Spinal cord (tissue), 10 donors: Measurements from ENCODE around the gene SEMA5A. TPM values are rescaled to one million over a fixed set of nuclear protein-coding genes. Genes with fewer than 3 reads are reported as not detected.

Experiments used
- DNase-seq, 6 donors: peaks; one replicate each; pipeline versions ENCODE4 v3.0.0 to v3.0.0-alpha.2; 2013 to 2015; ENCODE audit warnings: low spot score in 6 of 6, low read depth in 4 of 6
- H3K27ac ChIP-seq: one replicate; pipeline ENCODE4 v1.5.1; 2013; ENCODE audit warnings: low read depth, low read length, control low read depth
- H3K27me3 ChIP-seq: one replicate; pipeline ENCODE4 v1.6.1; 2013; ENCODE audit warnings: low read length; ENCODE audit not compliant: control insufficient read depth, insufficient read depth
- H3K36me3 ChIP-seq: one replicate; pipeline ENCODE4 v1.6.1; 2013; ENCODE audit warnings: low read length; ENCODE audit not compliant: control insufficient read depth, insufficient read depth
- H3K4me1 ChIP-seq: one replicate; pipeline ENCODE4 v1.6.1; 2013; ENCODE audit warnings: low read length; ENCODE audit not compliant: control insufficient read depth, insufficient read depth
- H3K4me3 ChIP-seq: one replicate; pipeline ENCODE4 v1.5.1; 2013; ENCODE audit warnings: low read depth, low read length, control low read depth
- H3K9me3 ChIP-seq: one replicate; pipeline ENCODE4 v1.6.1; 2013; ENCODE audit warnings: low read length; ENCODE audit not compliant: control insufficient read depth, insufficient read depth
- WGBS: methylation state at CpG from one replicate; pipeline ENCODE4 v1.1.5; 2013; ENCODE audit warnings: missing lambda C conversion rate; ENCODE audit not compliant: insufficient coverage; 5-methylcytosine and 5-hydroxymethylcytosine counted together
- polyA plus RNA-seq, 2 donors: library from polyadenylated mRNA; unstranded; fragments of 120-200 nt; gene quantifications; one replicate each; pipeline ENCODE4 v1.2.1, GENCODE V29; 2013; ENCODE audit not compliant: insufficient read length in 2 of 2
- total RNA-seq, 2 donors: library from RNA; depleted of rRNA in 1 of 2; stranded (reverse); fragments of 120-200 nt in 1 of 2; fragments of >200 nt in 1 of 2; gene quantifications; one replicate each; pipeline versions ENCODE4 v1.2.3 to v1.2.4, GENCODE V29; 2013 to 2014
- donor health status: healthy.

The SEMA5A gene
- total and polyA plus RNA-seq, 4 donors = 35.2 to 70.7 (median 59.3) TPM

DNA sequence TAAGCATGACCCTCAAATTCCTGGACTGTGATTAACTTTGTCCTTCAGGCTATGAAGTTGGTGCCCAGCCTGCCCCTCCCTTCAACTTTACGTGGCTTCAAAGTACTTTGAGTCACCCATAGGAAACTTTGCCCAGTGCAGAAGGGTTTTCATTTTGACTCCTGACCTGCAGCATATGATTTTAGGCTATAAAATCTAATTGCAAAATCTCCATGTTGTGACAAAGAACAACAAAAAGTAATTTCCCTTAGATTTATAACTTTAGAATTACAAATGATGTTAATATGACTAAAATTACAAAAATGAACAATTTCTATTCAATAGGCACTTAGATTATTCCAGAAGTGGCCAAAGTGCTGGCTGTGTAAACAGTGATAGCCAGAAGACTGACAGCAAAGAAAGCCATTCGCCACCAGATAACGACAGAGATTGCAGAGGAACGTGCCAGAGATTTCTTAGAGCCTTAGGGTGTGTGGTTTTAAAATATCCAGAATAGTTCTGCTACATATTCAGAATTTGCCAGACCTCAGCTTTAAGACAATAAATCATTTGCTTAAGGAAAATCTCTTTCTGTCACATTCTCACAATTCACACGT lies 197.4 kb downstream of the SEMA5A start:
- H3K9me3 ChIP-seq = no peaks in the 10 kb centered on the region
- no peaks in the 10 kb centered on the region for H3K27me3 ChIP-seq
- WGBS = 60% methylated on average over 1 of the region's 5 CpGs
- no peak overlapping the region for H3K4me3 ChIP-seq
- H3K27ac ChIP-seq = no peak overlapping the region
- no peaks in the 10 kb centered on the region for H3K4me1 ChIP-seq
- no peak for DNase-seq
- no peaks in the 10 kb centered on the region for H3K36me3 ChIP-seq

DNA sequence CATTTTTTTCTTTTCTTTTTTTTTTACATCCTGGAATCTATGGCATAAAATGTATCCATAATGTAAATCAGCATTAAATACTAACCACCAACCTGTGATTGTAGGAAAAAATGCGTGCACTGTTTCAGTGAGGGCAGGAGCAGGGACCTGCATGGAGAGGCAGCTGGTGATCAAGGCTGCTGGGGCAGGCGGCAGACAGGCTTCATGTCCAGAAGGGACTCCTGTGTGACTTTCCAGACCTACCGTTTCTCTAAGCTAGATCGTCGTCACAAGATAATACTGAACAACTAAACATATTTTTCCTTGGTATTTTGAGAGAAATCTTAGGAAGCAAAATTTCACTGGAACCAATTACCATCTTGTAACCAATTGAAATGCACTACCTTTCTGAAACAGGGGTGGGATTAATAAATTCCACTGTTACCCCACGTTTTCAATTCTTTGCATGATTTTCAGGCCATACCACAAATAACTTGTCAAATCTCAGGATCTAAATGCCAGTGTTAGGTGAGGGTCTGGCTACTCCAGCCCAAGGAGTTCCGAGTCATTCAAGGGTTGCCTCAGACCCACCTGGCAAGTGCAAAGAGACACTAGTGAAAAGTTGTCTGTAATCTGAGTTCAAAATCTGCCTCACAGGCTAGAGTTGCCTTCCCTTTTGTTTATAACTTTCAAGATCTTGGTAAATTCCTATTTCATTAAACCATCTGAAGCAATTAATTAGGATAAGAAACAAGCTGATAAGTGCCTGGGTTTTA lies 198.2 kb downstream of the SEMA5A start:
- 100% methylated on average over 2 of the region's 7 CpGs for WGBS
- DNase-seq = no peak

DNA sequence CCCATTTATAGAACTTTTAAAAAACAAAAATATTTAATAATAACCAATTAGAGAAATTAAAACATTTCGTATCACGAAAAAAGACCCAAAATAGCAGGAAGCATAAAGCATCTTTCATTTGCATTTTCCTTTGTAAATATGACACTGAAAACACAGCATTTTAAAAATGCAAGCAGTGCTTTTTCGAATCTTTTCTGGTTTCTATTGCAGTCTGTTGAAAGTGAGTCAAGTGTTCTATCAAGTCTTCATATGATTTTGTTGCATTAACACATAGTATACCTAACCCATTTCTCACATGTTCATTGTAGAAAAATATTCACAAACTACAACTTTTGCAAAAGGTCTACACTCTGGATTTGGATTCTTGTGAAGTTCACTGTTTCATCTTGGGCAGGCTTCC lies 198.8 kb downstream of the SEMA5A start:
- H3K36me3 ChIP-seq = no peaks in the 10 kb centered on the region
- no peaks in the 10 kb centered on the region for H3K9me3 ChIP-seq
- no peak for DNase-seq
- H3K4me3 ChIP-seq = no peak overlapping the region
- WGBS = no CpG with 5 or more reads among the region's 3 CpGs
- H3K4me1 ChIP-seq = no peaks in the 10 kb centered on the region
- H3K27me3 ChIP-seq = no peaks in the 10 kb centered on the region
- no peak overlapping the region for H3K27ac ChIP-seq

More for the DNA sequence above, 198.2 kb downstream of the SEMA5A start:
- Histone ChIP-seq H3K27me3 (no peaks in the 10 kb centered on the region), H3K27ac (no peak overlapping the region), H3K4me1 (no peaks in the 10 kb centered on the region), H3K36me3 (no peaks in the 10 kb centered on the region), H3K9me3 (no peaks in the 10 kb centered on the region), H3K4me3 (no peak overlapping the region)

DNA sequence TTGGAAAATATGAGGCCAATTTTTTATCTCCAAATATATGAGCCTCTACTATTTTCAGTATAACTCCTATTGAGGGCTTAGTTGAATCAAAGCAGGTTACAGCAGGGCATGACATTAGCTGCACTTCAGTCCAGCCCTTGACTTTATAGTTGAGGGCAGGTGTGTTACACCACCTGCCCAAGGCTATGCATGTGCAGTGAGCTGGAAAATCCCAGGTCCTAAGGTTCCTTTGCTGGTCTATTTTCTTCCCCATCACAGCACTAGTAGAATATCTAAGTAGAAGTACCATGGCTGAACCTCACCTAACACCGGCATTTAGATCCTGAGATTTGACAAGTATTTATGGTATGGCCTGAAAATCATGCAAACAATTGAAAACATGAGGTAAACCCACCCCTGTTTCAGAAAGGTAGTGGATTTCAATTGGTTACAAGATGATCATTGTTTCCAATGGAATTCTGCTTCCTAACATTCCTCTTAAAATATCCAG lies 201.1 kb downstream of the SEMA5A start:
- no peaks in the 10 kb centered on the region for H3K27me3 ChIP-seq
- H3K4me1 ChIP-seq = no peaks in the 10 kb centered on the region
- no peaks in the 10 kb centered on the region for H3K9me3 ChIP-seq
- WGBS = no CpG with 5 or more reads among the region's 1 CpG
- DNase-seq = no peak
- no peak overlapping the region for H3K4me3 ChIP-seq
- H3K27ac ChIP-seq = no peak overlapping the region
- no peaks in the 10 kb centered on the region for H3K36me3 ChIP-seq

DNA sequence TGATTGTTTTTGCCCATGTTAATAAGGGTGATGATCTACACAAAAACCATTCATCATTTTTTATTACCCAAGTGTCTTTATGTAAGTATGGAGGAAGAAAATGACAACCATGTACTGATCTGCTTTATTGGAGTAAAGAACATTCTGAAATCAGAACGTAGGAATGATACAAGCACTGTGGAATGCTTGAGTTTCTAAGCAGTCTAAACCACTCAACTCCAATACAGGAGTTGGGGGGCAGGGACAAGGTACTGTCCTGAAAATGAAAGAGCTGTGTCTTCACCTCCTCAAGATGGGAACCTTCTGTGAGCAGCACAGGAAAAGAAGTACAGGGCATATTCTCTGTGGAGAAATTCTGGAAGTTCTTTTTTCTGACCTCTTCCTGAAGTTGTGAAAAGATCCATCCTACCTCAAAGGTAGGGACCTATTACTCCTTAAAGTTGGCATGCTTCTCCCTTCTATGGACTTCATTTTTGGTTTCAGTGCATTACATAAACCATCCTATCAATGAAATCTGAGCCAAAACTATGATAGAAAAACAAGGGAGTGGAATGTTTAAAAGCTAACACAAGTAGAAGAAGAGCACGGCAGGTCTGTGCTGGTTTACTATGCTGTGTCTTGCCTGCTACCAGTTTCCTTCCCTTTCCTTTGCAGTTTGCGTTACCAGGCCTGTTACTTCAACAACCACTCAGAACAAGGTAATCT lies 202.6 kb downstream of the SEMA5A start:
- Histone ChIP-seq H3K4me1 (no peaks in the 10 kb centered on the region), H3K9me3 (no peaks in the 10 kb centered on the region), H3K27ac (no peak overlapping the region), H3K4me3 (no peak overlapping the region), H3K27me3 (no peaks in the 10 kb centered on the region), H3K36me3 (no peaks in the 10 kb centered on the region)
- DNase-seq = no peak
- 67% methylated on average over 2 of the region's 3 CpGs for WGBS

DNA sequence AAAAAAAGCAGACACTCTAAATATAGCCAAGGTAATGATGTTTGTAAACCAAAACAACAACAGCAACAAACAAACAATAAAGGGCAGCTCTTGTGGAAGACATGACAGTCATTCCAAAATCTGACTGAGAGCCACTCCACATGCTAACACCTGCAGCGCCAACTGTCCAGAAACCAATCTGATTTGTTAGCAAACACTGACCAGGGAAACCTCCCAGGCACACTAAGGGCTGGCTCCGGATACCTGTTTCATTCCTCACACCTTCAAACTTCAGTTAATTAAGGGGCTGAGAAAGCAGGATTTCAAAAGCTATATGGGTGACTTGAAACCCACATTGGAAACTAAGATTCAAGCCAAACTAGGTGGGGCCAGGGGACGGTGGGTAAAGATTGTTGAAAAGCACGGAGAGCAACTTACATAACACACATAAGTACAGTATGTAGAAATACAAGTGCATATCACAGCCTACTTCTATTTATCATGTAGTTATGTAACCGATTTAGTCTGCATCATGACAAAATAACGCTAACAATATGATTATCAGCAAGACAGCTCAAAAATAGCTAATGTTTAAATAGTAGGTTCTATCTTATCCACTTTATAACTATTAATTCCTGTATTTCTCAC lies 203.6 kb downstream of the SEMA5A start:
- Histone ChIP-seq H3K4me1 (no peaks in the 10 kb centered on the region), H3K4me3 (no peak overlapping the region), H3K36me3 (no peaks in the 10 kb centered on the region), H3K27ac (no peak overlapping the region), H3K9me3 (no peaks in the 10 kb centered on the region), H3K27me3 (no peaks in the 10 kb centered on the region)
- no peak for DNase-seq
- WGBS = 100% methylated on average over 1 of the region's 6 CpGs

DNA sequence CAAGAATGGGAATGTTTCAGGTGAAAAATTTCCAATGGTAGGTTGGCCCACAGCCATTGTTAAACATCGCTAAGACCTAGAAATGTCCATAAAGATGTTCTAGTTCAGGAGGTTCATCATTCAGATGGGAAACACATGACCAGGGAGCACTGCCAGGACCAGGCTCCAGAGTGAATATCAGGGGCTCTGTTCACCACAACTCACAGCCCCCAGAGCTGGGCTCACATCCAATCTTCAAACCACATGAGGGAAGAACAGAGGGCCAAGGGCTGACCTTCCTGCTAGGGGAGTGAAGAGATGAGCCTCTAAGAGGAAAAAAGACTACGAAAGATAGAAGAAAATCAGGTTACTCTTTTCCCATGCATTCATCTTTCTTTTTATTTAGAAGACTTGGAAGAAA lies 205.8 kb downstream of the SEMA5A start:
- peak in 1 of 6 donors; percentile 49 for DNase-seq
- no peak overlapping the region for H3K27ac ChIP-seq
- H3K4me3 ChIP-seq = no peak overlapping the region
- no peaks in the 10 kb centered on the region for H3K4me1 ChIP-seq
- no peaks in the 10 kb centered on the region for H3K9me3 ChIP-seq
- no peaks in the 10 kb centered on the region for H3K27me3 ChIP-seq
- H3K36me3 ChIP-seq = no peaks in the 10 kb centered on the region
- WGBS = 80% methylated on average over 1 of the region's 2 CpGs

DNA sequence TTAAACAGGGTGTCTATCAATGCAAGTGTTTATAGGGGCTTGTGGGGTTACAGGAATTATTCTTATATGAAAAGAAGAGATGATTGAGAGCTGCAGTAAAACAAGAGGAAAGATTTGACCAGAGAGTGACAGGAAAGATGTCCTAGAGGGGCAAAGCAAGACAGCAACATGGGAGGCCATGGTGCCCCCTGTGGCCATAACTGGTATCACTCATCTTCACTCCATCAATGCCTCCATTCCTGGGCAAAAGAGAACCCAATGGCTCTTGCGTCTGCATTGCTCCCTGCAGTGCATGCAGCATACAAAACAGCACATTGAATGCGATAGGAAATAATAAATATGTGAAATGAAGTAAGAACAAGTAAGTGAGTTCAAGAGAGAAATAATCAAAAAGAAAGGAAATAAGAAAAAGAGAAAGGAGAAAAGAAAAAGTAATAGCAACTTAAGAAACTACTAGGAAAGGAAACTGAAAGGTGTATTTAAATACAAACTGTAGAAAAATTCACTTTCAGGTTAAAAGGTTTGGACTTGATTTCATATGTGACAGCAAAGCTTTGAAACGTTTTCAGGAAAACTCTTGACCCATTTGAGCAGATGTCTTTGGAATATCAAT lies 206.6 kb downstream of the SEMA5A start:
- no peak for DNase-seq
- WGBS = no CpG with 5 or more reads among the region's 3 CpGs
- Histone ChIP-seq H3K4me3 (no peak overlapping the region), H3K9me3 (no peaks in the 10 kb centered on the region), H3K27me3 (no peaks in the 10 kb centered on the region), H3K27ac (no peak overlapping the region), H3K4me1 (no peaks in the 10 kb centered on the region), H3K36me3 (no peaks in the 10 kb centered on the region)

DNA sequence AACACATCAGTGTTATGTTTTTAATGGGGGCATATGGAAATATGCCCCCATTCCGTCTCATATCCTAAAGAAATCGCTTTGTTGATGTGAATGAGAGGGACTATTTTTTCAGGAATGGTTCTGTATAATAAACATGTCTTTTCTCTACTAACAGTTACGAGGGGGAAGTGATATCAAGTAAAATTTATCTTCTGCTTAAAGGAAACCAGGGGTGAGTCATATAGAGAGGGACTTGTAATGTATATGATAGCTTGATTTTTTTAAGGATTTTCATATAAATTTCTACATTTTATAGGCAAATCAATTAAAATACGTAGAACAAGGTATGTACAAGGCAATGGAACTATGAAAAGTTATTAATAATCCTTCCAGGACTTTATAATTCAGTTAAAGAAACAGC lies 207.1 kb downstream of the SEMA5A start:
- no peak overlapping the region for H3K27ac ChIP-seq
- no CpG with 5 or more reads among the region's 4 CpGs for WGBS
- H3K27me3 ChIP-seq = no peaks in the 10 kb centered on the region
- H3K4me1 ChIP-seq = no peaks in the 10 kb centered on the region
- no peak overlapping the region for H3K4me3 ChIP-seq
- H3K9me3 ChIP-seq = no peaks in the 10 kb centered on the region
- H3K36me3 ChIP-seq = no peaks in the 10 kb centered on the region
- DNase-seq = no peak
